NCI-H748 (cell line): ENCODE results near the gene COASY.
"Not testable (repeated sequence)": the region's sequence is repeated elsewhere in the genome, so short reads cannot be mapped to it uniquely, and the experiment has no call there.

Experiments used
- DNase-seq: peaks from one replicate; lab custom pipeline; 2025; ENCODE audit not compliant: unreplicated experiment; lab: John Stamatoyannopoulos, UW

The COASY gene

GRCh38 chr17:42552736-42553135, 9.2 kb upstream of the COASY start, which contains the start of gene HSD17B1:
Gene HSD17B1 (plus strand): TSS chr17:42552923. CDS start chr17:42552934, 11 bp downstream.
- DNase-seq = not testable (repeated sequence)

GRCh38 chr17:42553161-42553818, 8.7 kb upstream of the COASY start:
- DNase-seq = no peak

- peak; percentile 29 for DNase-seq
These were observed 8.1 kb upstream of the COASY start for GRCh38 chr17:42553866-42554249.

GRCh38 chr17:42554250-42555121, 7.5 kb upstream of the COASY start:
- peak; percentile 92 for DNase-seq

GRCh38 chr17:42555122-42555622, 6.8 kb upstream of the COASY start:
- DNase-seq = no peak

- DNase-seq = peak; percentile 51
These were observed 5.9 kb upstream of the COASY start for GRCh38 chr17:42555961-42556617.

- DNase-seq = no peak
These were observed 2.9 kb upstream of the COASY start for GRCh38 chr17:42559075-42559474.

- DNase-seq = no peak
These were observed 1.7 kb upstream of the COASY start for GRCh38 chr17:42560246-42560645.

- peak; percentile 26 for DNase-seq
These were observed 617 bp downstream of the COASY start for GRCh38 chr17:42562388-42563142.

GRCh38 chr17:42563143-42563509, 1.2 kb downstream of the COASY start:
- no peak for DNase-seq

GRCh38 chr17:42563543-42563942, 1.6 kb downstream of the COASY start:
- DNase-seq = no peak

- DNase-seq = no peak
These were observed 2.0 kb downstream of the COASY start for GRCh38 chr17:42563950-42564349.

GRCh38 chr17:42564815-42565522, 3.0 kb downstream of the COASY start:
- DNase-seq = no peak

- DNase-seq = no peak
These were observed 3.7 kb downstream of the COASY start for GRCh38 chr17:42565523-42566214.

GRCh38 chr17:42566215-42566882, 4.4 kb downstream of the COASY start:
- no peak for DNase-seq

GRCh38 chr17:42566883-42567573, 5.1 kb downstream of the COASY start, which contains the start of gene MLX:
Gene MLX (plus strand): TSS chr17:42567100. CDS start chr17:42567125, 25 bp downstream.
- DNase-seq = peak; percentile 94

GRCh38 chr17:42568341-42569111, 6.6 kb downstream of the COASY start:
- no peak for DNase-seq
